ENCODE data around the gene C6orf132. TPM values are rescaled to one million over a fixed set of nuclear protein-coding genes. Genes with fewer than 3 reads are reported as not detected.

Gene C6orf132
- total RNA-seq, 2 donors from 2014 or later = 1.9 to 2.8 TPM

DNA sequence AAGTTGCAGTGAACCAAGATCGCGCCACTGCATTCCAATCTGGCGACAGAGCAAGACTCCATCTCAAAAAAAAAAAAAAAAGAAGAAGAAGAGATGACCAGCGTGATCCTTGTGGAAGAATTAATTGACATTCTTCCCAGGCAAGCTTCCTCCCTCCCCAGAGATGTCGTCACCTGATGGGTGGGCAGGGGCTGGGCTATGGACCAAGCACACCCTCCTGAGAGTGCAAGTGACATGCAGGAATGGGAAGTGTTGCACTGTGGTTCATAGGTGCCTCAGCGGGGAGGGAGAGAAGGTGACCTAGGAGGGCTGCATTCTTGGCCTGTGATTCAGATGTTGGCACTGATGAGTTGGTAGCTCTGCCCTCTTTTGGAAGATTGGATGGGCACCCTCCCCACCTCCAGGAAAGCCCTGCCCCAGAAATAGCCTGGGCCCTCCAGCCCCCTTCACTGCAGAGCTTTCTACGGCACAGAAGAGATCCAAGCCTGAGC, 54.3 kb downstream of the C6orf132 start:
- DNase-seq (ENCODE audit: low spot score) = peak; percentile 65
- Histone ChIP-seq H3K36me3 (no peaks in the 10 kb centered on the region), H3K27ac (peak overlapping the region; percentile 77 to 91), H3K4me3 (no peak overlapping the region), H3K4me1 (peaks cover 0 to 24% of the 10 kb centered on the region in 2 donors), H3K9me3 (no peaks in the 10 kb centered on the region), H3K27me3 (no peaks in the 10 kb centered on the region)
- TF ChIP-seq, protein P1, sequence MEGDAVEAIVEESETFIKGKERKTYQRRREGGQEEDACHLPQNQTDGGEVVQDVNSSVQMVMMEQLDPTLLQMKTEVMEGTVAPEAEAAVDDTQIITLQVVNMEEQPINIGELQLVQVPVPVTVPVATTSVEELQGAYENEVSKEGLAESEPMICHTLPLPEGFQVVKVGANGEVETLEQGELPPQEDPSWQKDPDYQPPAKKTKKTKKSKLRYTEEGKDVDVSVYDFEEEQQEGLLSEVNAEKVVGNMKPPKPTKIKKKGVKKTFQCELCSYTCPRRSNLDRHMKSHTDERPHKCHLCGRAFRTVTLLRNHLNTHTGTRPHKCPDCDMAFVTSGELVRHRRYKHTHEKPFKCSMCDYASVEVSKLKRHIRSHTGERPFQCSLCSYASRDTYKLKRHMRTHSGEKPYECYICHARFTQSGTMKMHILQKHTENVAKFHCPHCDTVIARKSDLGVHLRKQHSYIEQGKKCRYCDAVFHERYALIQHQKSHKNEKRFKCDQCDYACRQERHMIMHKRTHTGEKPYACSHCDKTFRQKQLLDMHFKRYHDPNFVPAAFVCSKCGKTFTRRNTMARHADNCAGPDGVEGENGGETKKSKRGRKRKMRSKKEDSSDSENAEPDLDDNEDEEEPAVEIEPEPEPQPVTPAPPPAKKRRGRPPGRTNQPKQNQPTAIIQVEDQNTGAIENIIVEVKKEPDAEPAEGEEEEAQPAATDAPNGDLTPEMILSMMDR (IDR thresholded peaks at IDR 0.05) = no peak

GRCh38 chr6:42086046-42087035, 56.1 kb downstream of the C6orf132 start:
- Histone ChIP-seq H3K4me1 (peaks cover 0 to 24% of the 10 kb centered on the region in 2 donors), H3K36me3 (peaks cover 11% of the 10 kb centered on the region), H3K27ac (peak overlapping the region; percentile 66 to 91), H3K9me3 (no peaks in the 10 kb centered on the region), H3K27me3 (no peaks in the 10 kb centered on the region), H3K4me3 (no peak overlapping the region)
- no peak for DNase-seq (ENCODE audit: low spot score)
- TF ChIP-seq, protein P1 (IDR thresholded peaks at IDR 0.05) = peak in 1 of 2 donors; percentile 32

GRCh38 chr6:42084889-42085288, 57.5 kb downstream of the C6orf132 start:
- Histone ChIP-seq H3K36me3 (peaks cover 11% of the 10 kb centered on the region), H3K27ac (peak overlapping the region; percentile 66 to 91), H3K4me3 (no peak overlapping the region), H3K9me3 (no peaks in the 10 kb centered on the region), H3K27me3 (no peaks in the 10 kb centered on the region), H3K4me1 (peaks cover 0 to 24% of the 10 kb centered on the region in 2 donors)
- no peak for DNase-seq (ENCODE audit: low spot score)
- TF ChIP-seq, protein P1 (IDR thresholded peaks at IDR 0.05) = no peak

GRCh38 chr6:42083530-42083929, 58.9 kb downstream of the C6orf132 start:
- Histone ChIP-seq H3K4me1 (peaks cover 0 to 30% of the 10 kb centered on the region in 2 donors), H3K27me3 (no peaks in the 10 kb centered on the region), H3K9me3 (no peaks in the 10 kb centered on the region), H3K36me3 (peaks cover 12% of the 10 kb centered on the region), H3K4me3 (no peak overlapping the region), H3K27ac (peak overlapping the region; percentile 44 to 67)
- TF ChIP-seq, protein P1 (IDR thresholded peaks at IDR 0.05) = no peak
- DNase-seq (ENCODE audit: low spot score) = no peak

DNA sequence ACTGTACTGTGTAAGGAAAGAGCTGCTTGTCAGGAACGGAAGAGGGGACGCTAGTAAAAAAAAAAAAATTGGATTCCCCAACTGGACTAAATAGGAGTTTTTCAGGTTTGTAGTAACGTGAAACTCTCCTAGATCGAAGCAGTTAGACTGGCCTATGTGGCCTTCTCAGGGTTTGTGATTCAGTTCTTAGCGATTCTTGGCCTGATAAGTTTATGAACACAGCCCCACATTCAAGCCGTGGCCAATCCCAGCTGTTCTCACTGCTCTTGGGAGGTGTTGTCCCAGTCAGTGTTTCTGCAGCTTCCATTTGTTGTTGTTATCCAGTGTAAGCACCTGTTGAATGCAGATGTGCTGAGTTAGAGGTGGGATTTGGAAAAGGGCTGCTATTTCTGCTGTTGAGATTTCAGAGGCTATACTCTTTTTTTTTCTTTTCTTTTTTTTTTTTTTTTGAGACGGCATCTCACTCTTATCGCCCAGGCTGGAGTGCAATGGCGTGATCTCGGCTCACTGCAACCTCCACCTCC, 62.4 kb downstream of the C6orf132 start:
- Histone ChIP-seq H3K36me3 (peaks cover 31% of the 10 kb centered on the region), H3K27me3 (no peaks in the 10 kb centered on the region), H3K4me1 (peaks cover 0 to 17% of the 10 kb centered on the region in 2 donors), H3K27ac (peak overlapping the region in 1 of 2 donors; percentile 51), H3K4me3 (no peak overlapping the region), H3K9me3 (no peaks in the 10 kb centered on the region)
- no peak for DNase-seq (ENCODE audit: low spot score)
- TF ChIP-seq, protein P1 (IDR thresholded peaks at IDR 0.05) = no peak
